ENCODE data around the gene CABP2.
"Not testable (repeated sequence)": the region's sequence is repeated elsewhere in the genome, so short reads cannot be mapped to it uniquely, and the experiment has no call there.

Gene CABP2

GRCh38 chr11:67548555-67549110, 25.4 kb upstream of the CABP2 start:
- Histone ChIP-seq H3K4me1 (ENCODE audit: control insufficient read depth in 1 of 2, insufficient read depth in 1 of 2, low read depth in 1 of 2, low read length in 1 of 2) (no peaks in the 10 kb centered on the region), H3K9me3 (no peaks in the 10 kb centered on the region), H3K36me3 (no peaks in the 10 kb centered on the region), H3K4me3 (ENCODE audit: low read depth in 1 of 2, low read length in 1 of 2) (no peak overlapping the region), H3K27me3 (no peaks in the 10 kb centered on the region), H3K27ac (no peak overlapping the region)
- TF ChIP-seq CTCF (IDR thresholded peaks at IDR 0.05): no peak

- not testable (repeated sequence) for H3K9me3 ChIP-seq; H3K27ac ChIP-seq; H3K36me3 ChIP-seq; H3K4me1 ChIP-seq (ENCODE audit: control insufficient read depth in 1 of 2, insufficient read depth in 1 of 2, low read depth in 1 of 2, low read length in 1 of 2); H3K4me3 ChIP-seq (ENCODE audit: low read depth in 1 of 2, low read length in 1 of 2); H3K27me3 ChIP-seq
These were observed 24.9 kb upstream of the CABP2 start for GRCh38 chr11:67548112-67548511.

- no peaks in the 10 kb centered on the region for H3K4me1 ChIP-seq (ENCODE audit: control insufficient read depth in 1 of 2, insufficient read depth in 1 of 2, low read depth in 1 of 2, low read length in 1 of 2)
- no peak overlapping the region for H3K27ac ChIP-seq
- TF ChIP-seq CTCF (IDR thresholded peaks at IDR 0.05): no peak
- H3K4me3 ChIP-seq (ENCODE audit: low read depth in 1 of 2, low read length in 1 of 2): no peak overlapping the region
- no peaks in the 10 kb centered on the region for H3K9me3 ChIP-seq
- no peaks in the 10 kb centered on the region for H3K36me3 ChIP-seq
- no peaks in the 10 kb centered on the region for H3K27me3 ChIP-seq
These were observed 22.0 kb upstream of the CABP2 start for GRCh38 chr11:67545280-67545679.

GRCh38 chr11:67544616-67545242, 21.5 kb upstream of the CABP2 start:
- H3K27ac ChIP-seq: no peak overlapping the region
- H3K4me1 ChIP-seq (ENCODE audit: control insufficient read depth in 1 of 2, insufficient read depth in 1 of 2, low read depth in 1 of 2, low read length in 1 of 2): no peaks in the 10 kb centered on the region
- H3K9me3 ChIP-seq: no peaks in the 10 kb centered on the region
- TF ChIP-seq CTCF (IDR thresholded peaks at IDR 0.05): no peak
- no peaks in the 10 kb centered on the region for H3K27me3 ChIP-seq
- no peak overlapping the region for H3K4me3 ChIP-seq (ENCODE audit: low read depth in 1 of 2, low read length in 1 of 2)
- H3K36me3 ChIP-seq: no peaks in the 10 kb centered on the region

GRCh38 chr11:67543585-67543984, 20.3 kb upstream of the CABP2 start:
- H3K4me3 ChIP-seq (ENCODE audit: low read depth in 1 of 2, low read length in 1 of 2): no peak overlapping the region
- no peaks in the 10 kb centered on the region for H3K36me3 ChIP-seq
- H3K9me3 ChIP-seq: no peaks in the 10 kb centered on the region
- no peak overlapping the region for H3K27ac ChIP-seq
- no peaks in the 10 kb centered on the region for H3K4me1 ChIP-seq (ENCODE audit: control insufficient read depth in 1 of 2, insufficient read depth in 1 of 2, low read depth in 1 of 2, low read length in 1 of 2)
- no peak for TF ChIP-seq CTCF (IDR thresholded peaks at IDR 0.05)
- H3K27me3 ChIP-seq: no peaks in the 10 kb centered on the region

GRCh38 chr11:67542971-67543370, 19.7 kb upstream of the CABP2 start:
- no peaks in the 10 kb centered on the region for H3K27me3 ChIP-seq
- TF ChIP-seq CTCF (IDR thresholded peaks at IDR 0.05): no peak
- no peaks in the 10 kb centered on the region for H3K9me3 ChIP-seq

More at GRCh38 chr11:67542971-67543370, 19.7 kb upstream of the CABP2 start:
- no peaks in the 10 kb centered on the region for H3K4me1 ChIP-seq (ENCODE audit: control insufficient read depth in 1 of 2, insufficient read depth in 1 of 2, low read depth in 1 of 2, low read length in 1 of 2)
- H3K4me3 ChIP-seq (ENCODE audit: low read depth in 1 of 2, low read length in 1 of 2): no peak overlapping the region
- no peaks in the 10 kb centered on the region for H3K36me3 ChIP-seq
- no peak overlapping the region for H3K27ac ChIP-seq
